Caki2 (cell line): ENCODE measurements around the gene SLC24A1. TPM values are rescaled to one million over a fixed set of nuclear protein-coding genes. Genes with fewer than 3 reads are reported as not detected.

Source experiments
- DNase-seq: peaks from one replicate; pipeline ENCODE4 v3.0.0-alpha.2; 2015; ENCODE audit warnings: low read depth
- in situ Hi-C: cut with HindIII; loops from 2 replicates; pipeline ENCODE4 v1.10.0; 2016; ENCODE audit warnings: low sequenced_read_pairs, low pct_unique_long_range_greater_than_20kb, mixed read lengths
- total RNA-seq: library from RNA; depleted of rRNA; stranded (reverse); fragments of >200 nt; shearing (Covaris generic); gene quantifications from 2 replicates; pipeline ENCODE4 v1.2.3, GENCODE V29; 2014; ENCODE audit warnings: low replicate concordance; rRNA removed

The SLC24A1 gene
- total RNA-seq, 1 experiment from 2014 or later, result 7.8 TPM

DNA sequence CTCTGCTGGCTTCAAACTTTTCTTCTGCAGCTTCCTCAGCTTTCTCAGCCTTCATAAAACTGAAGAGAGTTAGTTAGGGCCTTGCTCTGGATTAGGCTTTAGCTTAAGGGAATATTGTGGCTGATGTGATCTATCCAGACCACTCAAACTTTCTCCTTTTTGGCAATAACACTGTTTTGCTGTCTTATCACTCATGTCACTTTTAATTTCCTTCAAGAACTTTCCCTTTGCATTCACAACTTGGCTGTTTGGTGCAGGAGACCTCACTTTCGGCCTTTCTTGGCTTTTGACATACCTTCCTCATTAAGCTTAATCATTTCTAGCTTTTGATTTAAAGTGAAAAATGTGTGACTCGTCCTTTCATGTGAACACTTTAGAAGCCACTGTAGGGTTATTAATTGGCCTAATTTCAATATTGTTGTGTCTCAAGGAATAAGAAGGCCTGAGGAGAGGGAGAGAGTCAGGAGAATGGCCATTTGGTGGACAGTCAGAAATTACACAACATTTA is 60.7 kb downstream of the SLC24A1 start:
- in situ Hi-C loops, result no loop called here

DNA sequence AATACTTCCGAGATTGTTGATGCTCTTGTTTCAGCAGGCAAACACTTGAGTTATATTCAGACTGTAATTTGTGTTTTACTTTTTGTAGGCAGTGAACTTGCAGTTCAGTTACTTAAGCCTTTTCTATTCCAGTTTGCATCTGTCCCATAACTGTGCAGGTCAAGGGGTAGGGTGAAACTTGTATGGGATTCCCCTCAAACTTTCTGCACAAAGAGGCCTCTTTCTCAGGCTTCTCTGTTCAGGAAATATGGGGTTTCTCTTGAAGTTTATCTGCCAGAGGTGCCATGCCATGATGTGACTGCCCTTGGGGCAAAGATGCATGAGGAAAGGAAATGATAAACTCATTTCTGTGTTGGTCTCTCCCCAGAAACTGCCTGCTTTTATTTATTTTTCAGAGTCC is 66.7 kb downstream of the SLC24A1 start:
- DNase-seq, result no peak
- in situ Hi-C loops, result no loop called here

More for the DNA sequence above, 60.7 kb downstream of the SLC24A1 start:
- no peak for DNase-seq

DNA sequence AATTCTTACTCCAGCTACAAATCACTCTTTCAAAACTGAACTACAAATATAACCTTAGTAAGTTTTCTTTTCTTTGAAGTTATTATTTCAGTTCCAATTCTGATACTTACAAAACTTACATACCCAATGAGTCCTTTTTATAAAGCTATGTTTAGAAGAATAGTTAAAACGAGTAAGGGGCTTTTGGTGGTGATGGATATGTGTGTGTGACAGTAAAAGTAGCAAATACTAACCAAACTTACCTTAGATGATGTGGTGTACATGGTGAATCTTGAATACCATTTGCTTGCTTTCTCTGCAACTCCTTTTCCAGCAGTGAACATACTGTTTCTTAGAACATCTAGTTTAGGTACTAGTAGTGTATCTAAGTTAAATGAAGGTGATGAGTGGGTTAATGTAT is 68.4 kb downstream of the SLC24A1 start:
- in situ Hi-C loops, result no loop called here
- no peak for DNase-seq

DNA sequence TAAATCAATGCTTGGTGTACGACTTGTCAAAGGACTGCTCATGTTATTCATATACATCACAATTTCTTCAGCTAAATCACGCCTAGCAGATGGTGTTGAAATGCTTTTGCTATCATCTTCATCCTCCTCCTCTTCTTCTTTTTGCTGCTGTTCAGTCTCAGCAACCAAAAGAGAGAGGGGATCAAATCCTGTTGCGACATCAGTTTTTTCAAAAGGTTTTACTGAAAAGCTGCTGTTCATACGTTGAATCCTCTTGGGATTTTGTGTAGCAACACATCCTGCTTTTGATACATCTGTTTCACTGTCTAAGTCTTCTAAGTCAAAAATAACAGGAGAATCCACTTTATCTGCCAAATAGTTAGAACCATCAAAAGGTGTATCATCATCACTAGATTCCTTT is 69.0 kb downstream of the SLC24A1 start:
- DNase-seq, result no peak

DNA sequence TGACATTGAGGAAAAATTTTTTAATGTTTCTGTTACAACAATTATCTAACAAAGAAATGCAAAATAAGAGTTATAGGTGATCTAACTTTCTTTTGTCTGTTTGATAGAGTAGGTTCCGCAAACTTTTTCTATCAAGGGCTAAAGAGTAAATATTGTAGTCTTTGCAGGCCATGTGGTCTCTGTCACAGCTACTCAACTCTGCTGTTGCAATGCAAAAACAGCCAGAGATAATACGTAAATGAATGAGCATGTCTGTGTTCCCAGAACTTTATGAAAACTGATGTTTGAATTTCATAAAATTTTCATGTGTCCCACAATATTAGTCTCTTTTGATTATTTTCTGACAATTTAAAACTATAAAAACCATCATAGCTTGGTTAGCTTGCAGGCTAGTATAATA is 73.3 kb downstream of the SLC24A1 start:
- in situ Hi-C loops, result no loop called here
- no peak for DNase-seq

More for the DNA sequence above, 69.0 kb downstream of the SLC24A1 start:
- in situ Hi-C loops, result no loop called here

Other genes starting within 250 kb of the SLC24A1 start
- gene IGDCC3, start 243.9 kb upstream of the SLC24A1 start, total RNA-seq, result not detected in 2 replicates
- gene IGDCC4, start 199.0 kb upstream of the SLC24A1 start, total RNA-seq, result 0.67 and 1.7 TPM in 2 replicates
- gene DPP8, start 104.2 kb upstream of the SLC24A1 start, total RNA-seq, result 8.8 and 23.5 TPM in 2 replicates
- 121 and 122 TPM in 2 replicates for gene HACD3, start 91.5 kb upstream of the SLC24A1 start, total RNA-seq
- gene INTS14, start 10.8 kb upstream of the SLC24A1 start, total RNA-seq, result 9.3 and 38.2 TPM in 2 replicates
- 4.5 and 5.9 TPM in 2 replicates for gene DENND4A, start 170.4 kb downstream of the SLC24A1 start, total RNA-seq
- 231 and 296 TPM in 2 replicates for gene RAB11A, start 247.6 kb downstream of the SLC24A1 start, total RNA-seq